Mesothelial cell of epicardium (in vitro differentiated cells): ENCODE results near the gene JPH3. TPM values are rescaled to one million over a fixed set of nuclear protein-coding genes. Genes with fewer than 3 reads are reported as not detected.

Source experiments
- DNase-seq, 2 experiments: peaks; one replicate each; pipeline ENCODE4 v3.0.0; 2021; ENCODE audit warnings: low spot score in 2 of 2; ENCODE audit not compliant: unreplicated experiment in 2 of 2
- H3K27ac Mint-ChIP-seq: 2 replicates; pipeline ENCODE4 v1.8.0; 2021; ENCODE audit warnings: mixed read lengths
- H3K27me3 Mint-ChIP-seq: 2 replicates; pipeline ENCODE4 v1.8.0; 2021; ENCODE audit warnings: low read depth, mixed read lengths
- H3K36me3 Mint-ChIP-seq: 2 replicates; pipeline ENCODE4 v1.8.0; 2021; ENCODE audit warnings: mixed read lengths
- H3K4me1 Mint-ChIP-seq: 2 replicates; pipeline ENCODE4 v1.8.0; 2021; ENCODE audit warnings: mixed read lengths
- H3K4me3 Mint-ChIP-seq: 2 replicates; pipeline ENCODE4 v1.8.0; 2021; ENCODE audit warnings: mild to moderate bottlenecking, moderate library complexity, mixed read lengths
- H3K9me3 Mint-ChIP-seq: 2 replicates; pipeline ENCODE4 v1.8.0; 2021; ENCODE audit warnings: mixed read lengths
- total RNA-seq: library from RNA; stranded (reverse); gene quantifications from 3 replicates; pipeline ENCODE4 v1.2.1, GENCODE V29; 2021
- TF ChIP-seq, protein P1 (sequence below): fragments of 200-600 bp; sonication (generic); IDR thresholded peaks from one replicate; pipeline ENCODE4 v1.5.0; 2021; ENCODE audit warnings: antibody characterized with exemption; ENCODE audit not compliant: unreplicated experiment

The JPH3 gene
- total RNA-seq, 1 donor from 2014 or later: 16.8 TPM

DNA sequence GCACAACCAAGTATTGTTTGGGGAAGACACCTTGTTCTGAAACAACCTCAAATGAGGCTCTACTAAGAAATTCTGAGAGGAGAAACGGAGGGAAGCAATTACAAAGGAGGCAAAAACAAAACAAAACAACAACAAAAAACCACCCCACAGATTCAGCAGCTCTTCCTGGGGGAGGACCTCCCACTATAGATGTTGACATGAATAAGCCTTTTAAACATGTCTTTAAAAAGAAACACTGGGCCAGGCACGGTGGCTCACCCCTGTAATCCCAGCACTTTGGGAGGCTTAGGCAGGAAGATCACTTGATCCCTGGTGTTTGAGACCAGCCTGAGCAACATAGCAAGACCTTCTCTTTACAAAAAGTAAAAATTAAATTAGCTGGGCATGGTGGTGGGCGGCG lies 22.6 kb upstream of the JPH3 start:
- H3K36me3 Mint-ChIP-seq: no peaks in the 10 kb centered on the region
- TF ChIP-seq, protein P1, sequence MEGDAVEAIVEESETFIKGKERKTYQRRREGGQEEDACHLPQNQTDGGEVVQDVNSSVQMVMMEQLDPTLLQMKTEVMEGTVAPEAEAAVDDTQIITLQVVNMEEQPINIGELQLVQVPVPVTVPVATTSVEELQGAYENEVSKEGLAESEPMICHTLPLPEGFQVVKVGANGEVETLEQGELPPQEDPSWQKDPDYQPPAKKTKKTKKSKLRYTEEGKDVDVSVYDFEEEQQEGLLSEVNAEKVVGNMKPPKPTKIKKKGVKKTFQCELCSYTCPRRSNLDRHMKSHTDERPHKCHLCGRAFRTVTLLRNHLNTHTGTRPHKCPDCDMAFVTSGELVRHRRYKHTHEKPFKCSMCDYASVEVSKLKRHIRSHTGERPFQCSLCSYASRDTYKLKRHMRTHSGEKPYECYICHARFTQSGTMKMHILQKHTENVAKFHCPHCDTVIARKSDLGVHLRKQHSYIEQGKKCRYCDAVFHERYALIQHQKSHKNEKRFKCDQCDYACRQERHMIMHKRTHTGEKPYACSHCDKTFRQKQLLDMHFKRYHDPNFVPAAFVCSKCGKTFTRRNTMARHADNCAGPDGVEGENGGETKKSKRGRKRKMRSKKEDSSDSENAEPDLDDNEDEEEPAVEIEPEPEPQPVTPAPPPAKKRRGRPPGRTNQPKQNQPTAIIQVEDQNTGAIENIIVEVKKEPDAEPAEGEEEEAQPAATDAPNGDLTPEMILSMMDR: no peak
- peaks cover 2% of the 10 kb centered on the region for H3K27me3 Mint-ChIP-seq
- no peak for DNase-seq
- H3K4me3 Mint-ChIP-seq: no peak overlapping the region
- H3K4me1 Mint-ChIP-seq: peaks cover 12% of the 10 kb centered on the region
- no peaks in the 10 kb centered on the region for H3K9me3 Mint-ChIP-seq
- no peak overlapping the region for H3K27ac Mint-ChIP-seq

DNA sequence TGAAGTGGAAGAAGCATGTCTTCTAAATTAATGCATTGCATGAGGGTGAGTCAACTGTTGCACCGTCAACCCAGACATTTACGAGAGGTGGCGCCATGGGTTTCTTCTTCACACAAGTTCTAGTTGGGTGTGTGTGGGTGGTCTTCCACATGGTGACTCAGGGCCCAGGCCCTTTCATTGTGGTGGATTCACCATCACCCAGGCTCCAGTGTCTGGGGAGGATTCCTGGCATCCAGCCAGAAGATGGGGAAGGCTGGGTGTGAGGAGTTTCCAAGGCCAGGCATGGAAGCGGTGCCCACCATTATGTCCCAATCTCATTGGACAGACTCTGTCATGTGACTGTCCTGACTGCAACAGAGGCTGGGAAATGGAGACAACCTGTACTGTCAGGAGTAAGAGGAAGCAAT lies 21.4 kb upstream of the JPH3 start:
- H3K9me3 Mint-ChIP-seq: no peaks in the 10 kb centered on the region
- TF ChIP-seq, protein P1: no peak

GRCh38 chr16:87581857-87582215 lies 20.5 kb upstream of the JPH3 start:
- no peak for DNase-seq
- Mint-ChIP-seq H3K4me3 (no peak overlapping the region), H3K27me3 (peaks cover 5% of the 10 kb centered on the region), H3K9me3 (no peaks in the 10 kb centered on the region), H3K4me1 (peaks cover 8% of the 10 kb centered on the region), H3K27ac (peak overlapping the region; percentile 50), H3K36me3 (no peaks in the 10 kb centered on the region)
- TF ChIP-seq, protein P1: no peak

More for the DNA sequence above, 21.4 kb upstream of the JPH3 start:
- H3K27ac Mint-ChIP-seq: no peak overlapping the region
- H3K4me3 Mint-ChIP-seq: no peak overlapping the region
- DNase-seq: no peak
- no peaks in the 10 kb centered on the region for H3K27me3 Mint-ChIP-seq
- peaks cover 7% of the 10 kb centered on the region for H3K4me1 Mint-ChIP-seq
- H3K36me3 Mint-ChIP-seq: no peaks in the 10 kb centered on the region

DNA sequence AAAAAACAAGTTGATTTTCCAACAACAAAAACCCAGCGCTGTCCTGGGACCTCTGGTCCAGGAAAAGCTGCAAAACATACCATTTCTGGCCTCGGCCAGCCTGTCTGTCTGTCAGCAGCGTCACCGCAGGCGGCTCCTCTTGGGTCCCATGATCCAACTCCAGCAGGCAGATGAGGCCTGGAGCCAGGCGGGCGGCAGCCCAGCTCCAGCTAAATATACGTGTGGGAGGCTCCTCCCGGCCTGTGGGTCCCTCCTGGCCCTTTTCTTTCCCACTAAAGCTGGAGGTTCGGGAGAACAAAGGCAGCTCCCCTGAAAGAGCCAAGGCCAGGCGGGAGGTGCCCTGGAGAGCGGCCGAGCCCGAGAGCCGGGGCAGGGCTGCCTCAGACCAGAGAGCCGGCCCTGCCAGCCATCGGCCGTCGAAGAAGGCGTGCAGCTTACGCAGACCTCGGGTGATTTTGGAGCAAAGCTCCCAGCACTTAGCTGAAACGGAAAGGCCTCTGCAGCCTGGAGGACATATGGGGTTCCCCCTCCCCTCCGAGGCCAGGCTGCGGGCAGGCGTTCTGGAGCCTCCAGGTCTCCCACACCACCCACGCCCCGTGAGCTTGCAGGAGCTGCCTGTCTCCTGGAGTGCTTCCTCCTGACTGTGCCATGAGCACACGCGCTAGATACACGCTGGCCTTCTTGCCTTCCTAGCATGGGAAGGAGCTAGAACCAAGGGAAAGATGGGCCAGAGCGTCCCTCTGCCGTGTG lies 19.9 kb upstream of the JPH3 start:
- Mint-ChIP-seq H3K27me3 (peaks cover 7% of the 10 kb centered on the region), H3K4me3 (no peak overlapping the region)

GRCh38 chr16:87582966-87583325 lies 19.4 kb upstream of the JPH3 start:
- Mint-ChIP-seq H3K36me3 (no peaks in the 10 kb centered on the region), H3K27me3 (peaks cover 7% of the 10 kb centered on the region), H3K4me1 (peaks cover 8% of the 10 kb centered on the region), H3K9me3 (no peaks in the 10 kb centered on the region), H3K27ac (no peak overlapping the region), H3K4me3 (no peak overlapping the region)
- TF ChIP-seq, protein P1: no peak
- no peak for DNase-seq

More for the DNA sequence above, 19.9 kb upstream of the JPH3 start:
- Mint-ChIP-seq H3K9me3 (no peaks in the 10 kb centered on the region), H3K4me1 (peaks cover 8% of the 10 kb centered on the region), H3K36me3 (no peaks in the 10 kb centered on the region), H3K27ac (peak overlapping the region; percentile 50)
- TF ChIP-seq, protein P1: no peak
- DNase-seq: no peak
